Cardiac muscle cell (in vitro differentiated cells and primary cell): Measurements from ENCODE around the gene ACYP2. TPM values are rescaled to one million over a fixed set of nuclear protein-coding genes. Genes with fewer than 3 reads are reported as not detected.
A peak's percentile ranks its signal among the peaks of the same experiment; 100 is the strongest.
"Not testable (repeated sequence)": the region's sequence is repeated elsewhere in the genome, so short reads cannot be mapped to it uniquely, and the experiment has no call there.

Experiments
- DNase-seq, 2 donors: peaks; one replicate each; pipeline versions ENCODE4 v3.0.0 to v3.0.0-alpha.2; 2010 to 2017; ENCODE audit warnings: low read depth in 1 of 2, low spot score in 1 of 2
- H3K27ac ChIP-seq: fragments of 200-600 bp; sonication (generic); 2 replicates; pipeline ENCODE4 v1.5.1; 2016
- H3K27me3 ChIP-seq: fragments of 200-600 bp; sonication (generic); 2 replicates; pipeline ENCODE4 v1.6.0; 2016; ENCODE audit warnings: control low read depth
- H3K36me3 ChIP-seq: fragments of 200-600 bp; sonication (generic); 2 replicates; pipeline ENCODE4 v1.5.1; 2016; ENCODE audit warnings: control low read depth
- H3K4me1 ChIP-seq: fragments of 200-600 bp; sonication (generic); 2 replicates; pipeline ENCODE4 v1.8.1; 2017; ENCODE audit warnings: low read depth, mild to moderate bottlenecking, mixed run types
- H3K4me3 ChIP-seq: fragments of 200-600 bp; sonication (generic); 2 replicates; pipeline ENCODE4 v1.5.1; 2016; ENCODE audit warnings: mild to moderate bottlenecking
- H3K9me3 ChIP-seq: fragments of 200-600 bp; sonication (generic); 2 replicates; pipeline ENCODE4 v1.5.1; 2017; ENCODE audit warnings: low read depth, mild to moderate bottlenecking, control low read depth
- polyA plus RNA-seq: library from polyadenylated mRNA; unstranded; fragments of >200 nt; fragmentation: Nextera tagmentation; extraction: Ambion mirVana; gene quantifications from 2 replicates; pipeline ENCODE4 v1.2.1, GENCODE V29; 2016
- total RNA-seq: library from RNA; depleted of rRNA; stranded (reverse); fragments of >200 nt; gene quantifications from 2 replicates; pipeline ENCODE4 v1.2.3, GENCODE V29; 2016
- TF ChIP-seq, protein P1 (sequence below): IDR thresholded peaks from 2 replicates; pipeline ENCODE4 v1.5.1; 2012; ENCODE audit warnings: low read depth, mild to moderate bottlenecking, low read length

Gene ACYP2
- total and polyA plus RNA-seq, 2 experiments from 2014 or later, result 12.6 to 46.8 TPM

DNA sequence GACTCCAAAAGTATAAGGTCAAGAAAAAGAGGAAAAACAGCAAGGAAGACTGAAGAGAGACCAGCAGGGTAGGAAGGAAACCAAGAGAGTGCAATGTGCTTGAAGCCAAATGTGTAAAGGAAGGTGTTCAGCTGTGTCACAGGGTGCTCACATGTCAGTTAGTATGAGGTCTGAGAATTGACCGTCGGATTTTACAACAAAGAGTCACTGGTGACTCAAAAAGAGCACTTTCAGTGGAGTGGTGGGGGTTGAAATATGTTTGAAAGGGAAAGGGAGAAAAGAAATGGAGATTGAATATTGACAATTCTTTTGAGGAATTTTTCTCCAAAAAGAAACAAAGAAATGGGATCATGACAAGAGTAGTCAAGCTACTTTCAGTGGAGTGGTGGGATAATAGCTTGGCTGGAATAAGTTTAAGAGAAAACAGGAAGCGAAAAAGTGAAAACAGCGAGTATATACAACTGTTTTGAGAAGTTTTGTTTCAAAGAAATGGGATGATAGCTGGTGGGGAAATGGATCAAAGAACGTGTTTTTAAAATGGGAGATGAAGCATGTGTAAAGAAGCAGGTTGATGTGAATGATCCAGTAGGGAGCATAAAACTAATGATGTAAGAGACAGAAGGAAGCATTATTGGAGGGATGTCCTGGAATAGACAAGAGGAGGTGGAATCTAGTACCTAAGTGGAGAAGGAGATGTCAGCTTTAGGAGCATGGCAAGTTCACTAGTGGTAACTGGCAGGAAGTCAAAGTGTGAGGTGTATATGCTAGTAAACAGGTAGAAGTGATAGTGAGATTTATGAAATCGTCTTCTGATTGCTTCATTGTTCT lies 144.2 kb downstream of the ACYP2 start:
- Histone ChIP-seq H3K9me3 (no peaks in the 10 kb centered on the region), H3K4me3 (no peak overlapping the region), H3K36me3 (no peaks in the 10 kb centered on the region), H3K27me3 (no peaks in the 10 kb centered on the region), H3K27ac (no peak overlapping the region), H3K4me1 (no peaks in the 10 kb centered on the region)
- TF ChIP-seq, protein P1, sequence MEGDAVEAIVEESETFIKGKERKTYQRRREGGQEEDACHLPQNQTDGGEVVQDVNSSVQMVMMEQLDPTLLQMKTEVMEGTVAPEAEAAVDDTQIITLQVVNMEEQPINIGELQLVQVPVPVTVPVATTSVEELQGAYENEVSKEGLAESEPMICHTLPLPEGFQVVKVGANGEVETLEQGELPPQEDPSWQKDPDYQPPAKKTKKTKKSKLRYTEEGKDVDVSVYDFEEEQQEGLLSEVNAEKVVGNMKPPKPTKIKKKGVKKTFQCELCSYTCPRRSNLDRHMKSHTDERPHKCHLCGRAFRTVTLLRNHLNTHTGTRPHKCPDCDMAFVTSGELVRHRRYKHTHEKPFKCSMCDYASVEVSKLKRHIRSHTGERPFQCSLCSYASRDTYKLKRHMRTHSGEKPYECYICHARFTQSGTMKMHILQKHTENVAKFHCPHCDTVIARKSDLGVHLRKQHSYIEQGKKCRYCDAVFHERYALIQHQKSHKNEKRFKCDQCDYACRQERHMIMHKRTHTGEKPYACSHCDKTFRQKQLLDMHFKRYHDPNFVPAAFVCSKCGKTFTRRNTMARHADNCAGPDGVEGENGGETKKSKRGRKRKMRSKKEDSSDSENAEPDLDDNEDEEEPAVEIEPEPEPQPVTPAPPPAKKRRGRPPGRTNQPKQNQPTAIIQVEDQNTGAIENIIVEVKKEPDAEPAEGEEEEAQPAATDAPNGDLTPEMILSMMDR, result no peak
- DNase-seq, result no peak

DNA sequence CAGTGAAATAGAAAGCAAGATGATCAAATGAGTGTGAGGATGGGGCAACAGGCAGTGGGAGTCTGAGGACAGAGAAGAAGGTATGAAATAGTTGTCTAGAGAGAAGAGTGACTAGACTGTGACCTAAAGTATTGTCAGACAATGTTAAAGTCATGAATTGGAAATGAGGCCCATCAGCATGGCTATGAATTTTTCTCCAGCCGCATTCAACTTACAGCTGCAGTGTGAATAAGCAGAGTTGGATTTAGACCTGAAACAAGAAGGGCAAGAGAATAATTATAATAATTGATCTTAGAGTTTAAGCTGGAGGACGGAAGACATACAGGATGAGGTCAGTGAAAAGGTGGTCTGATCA lies 144.8 kb downstream of the ACYP2 start:
- Histone ChIP-seq H3K27me3 (no peaks in the 10 kb centered on the region), H3K9me3 (no peaks in the 10 kb centered on the region), H3K27ac (no peak overlapping the region), H3K4me1 (no peaks in the 10 kb centered on the region), H3K36me3 (no peaks in the 10 kb centered on the region), H3K4me3 (no peak overlapping the region)
- no peak for DNase-seq
- TF ChIP-seq, protein P1, result no peak

DNA sequence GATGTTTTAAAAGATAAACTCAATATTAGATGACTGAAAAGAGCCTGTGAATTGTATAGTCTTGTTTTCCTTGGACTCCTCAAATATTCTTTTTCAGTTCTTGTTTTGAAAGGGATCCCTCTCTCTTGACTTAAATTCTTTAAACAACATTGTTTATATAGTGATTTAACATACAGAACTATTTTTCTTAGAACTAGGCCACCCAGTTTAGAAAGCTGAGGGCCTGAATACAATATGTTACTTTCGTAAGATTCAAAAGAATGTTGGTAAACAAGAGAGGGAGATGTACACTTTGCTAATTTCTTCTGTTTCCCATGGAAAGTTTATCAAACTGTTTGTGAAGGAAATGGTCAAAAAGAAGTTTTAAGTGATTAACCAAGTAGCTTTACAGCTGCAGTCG lies 146.1 kb downstream of the ACYP2 start:
- no peak for DNase-seq
- Histone ChIP-seq H3K4me1 (no peaks in the 10 kb centered on the region), H3K4me3 (no peak overlapping the region), H3K36me3 (no peaks in the 10 kb centered on the region), H3K9me3 (no peaks in the 10 kb centered on the region), H3K27me3 (no peaks in the 10 kb centered on the region), H3K27ac (no peak overlapping the region)
- TF ChIP-seq, protein P1, result no peak

DNA sequence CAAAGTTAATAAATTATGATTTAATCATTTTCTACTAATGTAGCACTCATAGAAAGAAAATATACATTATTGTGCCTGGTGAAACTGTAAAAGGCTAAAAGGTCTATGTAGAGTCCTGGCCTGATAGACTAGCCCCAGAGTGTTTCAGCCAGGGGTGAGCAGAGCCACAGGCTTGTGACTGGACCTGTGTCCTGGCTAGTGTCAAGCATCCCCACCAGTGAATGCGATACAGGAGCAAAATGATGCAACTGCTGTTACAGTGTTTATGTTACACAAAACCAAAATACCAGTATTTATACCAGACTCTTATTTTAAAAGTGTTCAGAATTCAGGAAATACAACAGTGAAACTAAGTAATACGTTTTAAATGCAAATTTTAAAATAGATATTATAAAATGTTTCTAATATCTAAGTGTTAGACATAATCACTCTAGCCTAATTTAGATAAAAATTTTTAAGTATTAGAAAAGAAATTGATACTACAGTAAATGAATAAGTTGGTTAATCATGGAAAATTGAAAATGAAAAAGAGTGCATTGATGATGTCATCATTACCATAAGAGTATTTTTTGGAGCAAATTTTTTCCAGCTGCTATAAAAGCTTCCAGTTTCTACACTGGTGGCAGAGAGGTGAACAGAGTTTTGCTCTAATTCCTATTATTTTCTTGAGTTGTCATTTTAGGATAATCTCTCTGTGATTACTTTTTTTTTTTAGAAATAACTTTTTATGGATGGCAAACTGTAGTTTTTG lies 146.8 kb downstream of the ACYP2 start:
- no peaks in the 10 kb centered on the region for H3K9me3 ChIP-seq
- no peaks in the 10 kb centered on the region for H3K27me3 ChIP-seq
- no peak overlapping the region for H3K27ac ChIP-seq
- no peak overlapping the region for H3K4me3 ChIP-seq
- no peaks in the 10 kb centered on the region for H3K36me3 ChIP-seq
- H3K4me1 ChIP-seq, result no peaks in the 10 kb centered on the region
- peak; percentile 11 to 30 for DNase-seq
- TF ChIP-seq, protein P1, result no peak

DNA sequence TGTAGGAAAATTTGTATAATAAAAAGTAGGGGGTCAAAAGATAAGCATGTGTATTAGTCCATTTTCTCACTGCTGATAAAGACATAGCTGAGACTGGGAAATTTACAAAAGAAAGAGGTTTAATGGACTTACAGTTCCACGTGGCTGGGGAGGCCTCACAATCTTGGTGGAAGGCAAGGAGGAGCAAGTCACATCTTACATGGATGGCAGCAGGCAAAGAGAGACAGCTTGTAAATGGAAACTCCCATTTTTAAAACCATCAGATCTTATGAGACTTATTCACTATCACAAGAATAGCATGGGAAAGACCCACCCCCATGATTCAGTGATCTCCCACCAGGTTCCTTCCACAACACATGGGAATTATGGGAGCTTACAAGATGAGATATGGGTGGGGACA lies 149.7 kb downstream of the ACYP2 start:
- not testable (repeated sequence) for H3K27ac ChIP-seq, H3K27me3 ChIP-seq, H3K4me3 ChIP-seq, H3K9me3 ChIP-seq, H3K36me3 ChIP-seq, DNase-seq, H3K4me1 ChIP-seq

DNA sequence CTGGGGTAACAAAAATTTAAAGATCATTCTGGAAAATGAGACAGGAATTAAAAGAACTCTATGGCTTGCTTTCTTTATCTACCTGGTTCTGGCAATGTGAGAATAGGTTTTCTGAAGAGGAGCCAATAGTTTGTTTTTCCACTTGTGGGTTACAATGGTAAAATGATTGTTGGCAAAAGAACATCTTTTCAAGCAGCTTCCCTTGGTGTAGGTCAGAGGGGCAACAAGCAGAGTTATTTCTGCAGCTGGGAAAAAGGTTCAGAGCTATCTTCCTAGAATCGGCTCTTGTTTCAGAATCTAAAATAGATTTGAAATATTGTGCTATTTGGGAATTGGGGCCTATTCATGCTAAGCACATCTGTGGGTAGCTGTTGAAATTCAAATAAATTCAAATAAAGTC lies 152.2 kb downstream of the ACYP2 start:
- no peak overlapping the region for H3K27ac ChIP-seq
- TF ChIP-seq, protein P1, result no peak

More for the DNA sequence above, 152.2 kb downstream of the ACYP2 start:
- no peaks in the 10 kb centered on the region for H3K9me3 ChIP-seq
- DNase-seq, result no peak
- H3K4me1 ChIP-seq, result no peaks in the 10 kb centered on the region
- no peak overlapping the region for H3K4me3 ChIP-seq
- H3K27me3 ChIP-seq, result no peaks in the 10 kb centered on the region
- no peaks in the 10 kb centered on the region for H3K36me3 ChIP-seq
